Measurements from ENCODE around the gene PCGF2. TPM values are rescaled to one million over a fixed set of nuclear protein-coding genes. Genes with fewer than 3 reads are reported as not detected.
A peak's percentile ranks its signal among the peaks of the same experiment; 100 is the strongest.

The PCGF2 gene
- total RNA-seq, 1 experiment from 2014 or later, result 43.9 TPM

- peak overlapping the region; percentile 69 to 83 for H3K4me3 ChIP-seq (ENCODE audit: low read depth in 2 of 2, low read length in 2 of 2)
- no peaks in the 10 kb centered on the region; the same call in 1 of the 2 replicates for H3K36me3 ChIP-seq (ENCODE audit: control insufficient read depth, insufficient read depth, low read length)
- ChIA-PET POLR2A (no interaction called here), CTCF (no interaction called here)
- H3K27ac ChIP-seq (ENCODE audit: low read length), result peak overlapping the region; percentile 90
- no peaks in the 10 kb centered on the region for H3K27me3 ChIP-seq (ENCODE audit: control insufficient read depth, insufficient read depth, low read length)
- ATAC-seq, result no peak
- peaks cover 39% of the 10 kb centered on the region for H3K4me1 ChIP-seq (ENCODE audit: control insufficient read depth, insufficient read depth, low read length)
- no peak for TF ChIP-seq POLR2AphosphoS5 (IDR thresholded peaks at IDR 0.05; ENCODE audit: low read depth, low read length)
- no peaks in the 10 kb centered on the region for H3K9me3 ChIP-seq (ENCODE audit: control insufficient read depth, insufficient read depth, low read depth, low read length)
- intact Hi-C loops (cut with micrococcal nuclease; ENCODE audit: unreplicated experiment) (loop anchor here (5.0 kb wide), 1 partner anchor 54 kb away; no protein-coding TSS in a partner anchor), in situ Hi-C loops (cut with HindIII; ENCODE audit: low pct_unique_long_range_greater_than_20kb, low sequenced_read_pairs) (no loop called here)
- no TSS peak for BruUV-seq (replicated peaks)
- no peak for DNase-seq (ENCODE audit: low read depth, low spot score)
Observed at GRCh38 chr17:38731526-38732294, 16.4 kb downstream of the PCGF2 start.

- H3K36me3 ChIP-seq (ENCODE audit: control insufficient read depth, insufficient read depth, low read length), result no peaks in the 10 kb centered on the region; the same call in 1 of the 2 replicates
- peak; percentile 36 for ATAC-seq
- ChIA-PET CTCF (interaction anchor here (1.0 kb wide), 1 partner anchor 67 kb away, joined by 4 read pairs; no protein-coding TSS in a partner anchor), POLR2A (no interaction called here)
- no peaks in the 10 kb centered on the region for H3K9me3 ChIP-seq (ENCODE audit: control insufficient read depth, insufficient read depth, low read depth, low read length)
- no peak for DNase-seq (ENCODE audit: low read depth, low spot score)
- BruUV-seq (replicated peaks), result no TSS peak
- in situ Hi-C loops (cut with HindIII; ENCODE audit: low pct_unique_long_range_greater_than_20kb, low sequenced_read_pairs), result no loop called here
- no peaks in the 10 kb centered on the region for H3K27me3 ChIP-seq (ENCODE audit: control insufficient read depth, insufficient read depth, low read length)
- peaks cover 39% of the 10 kb centered on the region for H3K4me1 ChIP-seq (ENCODE audit: control insufficient read depth, insufficient read depth, low read length)
- no peak; the same call in 1 of the 2 replicates for TF ChIP-seq POLR2AphosphoS5 (IDR thresholded peaks at IDR 0.05; ENCODE audit: low read depth, low read length)
- no peak for TF ChIP-seq TCF7L2 (IDR thresholded peaks at IDR 0.05; ENCODE audit: low read depth, low read length)
- TF ChIP-seq SIN3A (IDR thresholded peaks at IDR 0.05; ENCODE audit: borderline replicate concordance, insufficient read depth, low read depth, low read length), result no peak
- no peak for TF ChIP-seq CTCF (IDR thresholded peaks at IDR 0.05)
- no peak for TF ChIP-seq REST (IDR thresholded peaks at IDR 0.05; ENCODE audit: insufficient read depth in 1 of 2, low read depth in 2 of 2, low read length in 1 of 2)
- peak overlapping the region; percentile 69 to 83 for H3K4me3 ChIP-seq (ENCODE audit: low read depth in 2 of 2, low read length in 2 of 2)
- peak overlapping the region; percentile 90 for H3K27ac ChIP-seq (ENCODE audit: low read length)
- intact Hi-C loops (cut with micrococcal nuclease; ENCODE audit: unreplicated experiment), result loop anchor here (5.0 kb wide), 1 partner anchor 53 kb away; no protein-coding TSS in a partner anchor
Observed at GRCh38 chr17:38730526-38731379, 17.4 kb downstream of the PCGF2 start.
